HEK293T (cell line): ENCODE data around the gene TIMM50.

Experiments
- BHLHE40 ChIP-seq: fragments of 450-650 bp; IDR thresholded peaks from 2 replicates; pipeline ENCODE4 v1.6.1; 2016; ENCODE audit warnings: mild to moderate bottlenecking, moderate library complexity, borderline replicate concordance
- ELF4 ChIP-seq: fragments of 450-650 bp; IDR thresholded peaks from 2 replicates; pipeline ENCODE4 v1.6.1; 2017; ENCODE audit warnings: antibody characterized with exemption
- FOXA1 ChIP-seq: fragments of 450-650 bp; IDR thresholded peaks from 2 replicates; pipeline ENCODE4 v1.6.1; 2016; ENCODE audit warnings: mild to moderate bottlenecking
- FOXK2 ChIP-seq: fragments of 450-650 bp; IDR thresholded peaks from 2 replicates; pipeline ENCODE4 v1.6.1; 2016; ENCODE audit warnings: mild to moderate bottlenecking
- FOXM1 ChIP-seq: fragments of 450-650 bp; IDR thresholded peaks from 2 replicates; pipeline ENCODE4 v1.6.1; 2017; ENCODE audit warnings: mild to moderate bottlenecking, borderline replicate concordance
- HDGF ChIP-seq: fragments of 450-650 bp; IDR thresholded peaks from 2 replicates; pipeline ENCODE4 v1.6.1; 2017; ENCODE audit warnings: antibody characterized with exemption, borderline replicate concordance
- L3MBTL2 ChIP-seq: fragments of 450-650 bp; conservative IDR thresholded peaks from 2 replicates; pipeline ENCODE4 v1.6.1; 2016; ENCODE audit warnings: mild to moderate bottlenecking
- LEF1 ChIP-seq: fragments of 450-650 bp; IDR thresholded peaks from 2 replicates; pipeline ENCODE4 v1.6.1; 2017; ENCODE audit warnings: mild to moderate bottlenecking, borderline replicate concordance
- NFRKB ChIP-seq: fragments of 450-650 bp; IDR thresholded peaks from 2 replicates; pipeline ENCODE4 v1.6.1; 2016; ENCODE audit warnings: mild to moderate bottlenecking, moderate library complexity
- PKNOX1 ChIP-seq: fragments of 450-650 bp; IDR thresholded peaks from 2 replicates; pipeline ENCODE4 v1.6.1; 2016
- SP1 ChIP-seq: fragments of 450-650 bp; IDR thresholded peaks from 2 replicates; pipeline ENCODE4 v1.6.1; 2017
- SUZ12 ChIP-seq: fragments of 450-650 bp; IDR thresholded peaks from 2 replicates; pipeline ENCODE4 v1.6.1; 2016; ENCODE audit warnings: mild to moderate bottlenecking
- TARDBP ChIP-seq: fragments of 450-650 bp; IDR thresholded peaks from 2 replicates; pipeline ENCODE4 v1.6.1; 2016
- ZNF384 ChIP-seq: fragments of 450-650 bp; IDR thresholded peaks from 2 replicates; pipeline ENCODE4 v1.6.1; 2016

DNA sequence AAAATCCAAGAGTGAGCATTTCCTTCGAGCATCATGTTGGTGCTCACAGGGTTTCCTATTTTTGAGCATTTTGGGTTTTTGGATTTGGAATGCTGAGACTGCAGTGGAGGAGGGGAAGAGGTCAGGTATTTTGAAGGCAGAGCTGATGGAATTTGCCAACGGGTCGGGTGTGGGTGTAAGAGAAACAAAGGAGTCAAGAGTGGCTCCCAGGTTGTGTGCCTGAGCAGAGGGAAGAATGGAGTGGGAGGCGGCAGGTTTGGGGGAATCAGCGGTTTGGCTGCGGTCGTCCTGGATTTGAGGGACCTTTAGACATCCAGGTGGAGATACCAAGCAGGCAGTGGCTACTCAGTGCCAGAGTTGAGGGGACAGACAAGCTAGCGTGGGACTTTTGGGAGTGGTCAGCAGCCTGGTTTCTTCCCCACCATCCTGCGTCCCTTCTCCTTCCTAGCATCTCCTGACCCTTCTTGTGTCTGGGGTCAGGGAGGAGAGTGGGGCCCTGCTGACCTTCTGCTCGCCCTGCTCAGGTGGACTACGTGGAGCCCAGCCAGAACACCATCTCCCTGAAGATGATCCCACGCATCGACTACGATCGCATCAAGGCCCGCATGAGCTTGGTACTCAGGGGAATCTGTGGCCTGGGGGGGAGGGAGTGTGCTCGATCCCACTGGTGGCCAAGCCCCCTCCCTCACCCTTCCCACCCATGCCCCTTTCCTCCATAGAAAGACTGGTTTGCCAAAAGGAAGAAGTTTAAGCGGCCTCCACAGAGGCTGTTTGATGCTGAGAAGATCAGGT lies 14.5 kb upstream of the TIMM50 start:
- TF ChIP-seq NFRKB, result no peak
- TF ChIP-seq SUZ12, result no peak
- TF ChIP-seq PKNOX1, result no peak
- TF ChIP-seq FOXK2, result no peak
- no peak for TF ChIP-seq FOXM1
- no peak for TF ChIP-seq LEF1
- no peak for TF ChIP-seq FOXA1
- TF ChIP-seq SP1, result no peak
- no peak for TF ChIP-seq ZNF384
- TF ChIP-seq HDGF, result no peak
- TF ChIP-seq BHLHE40, result no peak
- TF ChIP-seq TARDBP, result no peak
- TF ChIP-seq ELF4, result no peak
- TF ChIP-seq L3MBTL2, result no peak
